ENCODE results near the gene ADGRD2.

The ADGRD2 gene

DNA sequence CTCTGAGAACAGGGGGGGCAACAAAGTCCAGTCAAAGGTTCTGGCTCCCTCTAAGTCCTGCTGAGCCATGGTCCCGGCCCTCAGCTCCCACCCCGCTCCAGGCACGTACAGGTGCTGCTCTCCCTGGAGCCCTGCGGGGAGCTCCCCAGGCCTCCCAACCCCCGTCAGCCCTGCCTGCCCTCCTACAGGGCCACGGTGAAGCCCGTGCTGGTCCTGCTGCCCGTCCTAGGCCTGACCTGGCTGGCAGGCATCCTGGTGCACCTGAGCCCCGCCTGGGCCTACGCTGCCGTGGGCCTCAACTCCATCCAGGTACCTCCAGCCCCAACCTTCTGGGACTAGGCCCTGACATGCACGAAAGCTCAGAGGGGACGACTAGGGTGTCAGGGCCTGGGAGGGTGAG lies 20.1 kb downstream of the ADGRD2 start:
- no peak for DNase-seq
- H2BK5ac ChIP-seq (ENCODE audit: low read length), result no peak overlapping the region
- no peaks in the 10 kb centered on the region for H3K27me3 ChIP-seq (ENCODE audit: insufficient read depth, low read length, poor library complexity)
- no peak overlapping the region for H4K5ac ChIP-seq (ENCODE audit: low read length)
- H3K4me3 ChIP-seq (ENCODE audit: low read length), result no peak overlapping the region
- no peaks in the 10 kb centered on the region for H3K79me2 ChIP-seq (ENCODE audit: control insufficient read depth, insufficient read depth, low read length)
- H3K4me1 ChIP-seq (ENCODE audit: control insufficient read depth, low read depth, low read length), result no peaks in the 10 kb centered on the region
- no peak overlapping the region for H3K9ac ChIP-seq (ENCODE audit: low read length)
- no peak overlapping the region for H2BK15ac ChIP-seq (replicated peaks; ENCODE audit: low read depth)
- no peak overlapping the region for H4K8ac ChIP-seq (ENCODE audit: low read depth, low read length)
- H2AK5ac ChIP-seq (ENCODE audit: low read length), result no peak overlapping the region
- no peak overlapping the region for H3K23ac ChIP-seq (ENCODE audit: low read length)
- no CpG with 5 or more reads among the region's 13 CpGs for WGBS (ENCODE audit: extremely low coverage, insufficient coverage, low lambda C conversion rate)
- no peak overlapping the region for H2BK120ac ChIP-seq (ENCODE audit: low read depth, low read length)
- no peak overlapping the region for H3K27ac ChIP-seq (ENCODE audit: low read depth, low read length)
- no peak overlapping the region for H3K18ac ChIP-seq (ENCODE audit: low read length)
- no peaks in the 10 kb centered on the region for H3K36me3 ChIP-seq (ENCODE audit: control insufficient read depth, insufficient read depth, low read length)
- H3K4ac ChIP-seq (ENCODE audit: low read depth, low read length), result no peak overlapping the region
- no peak overlapping the region for H3K4me2 ChIP-seq (ENCODE audit: low read length)
- H3K56ac ChIP-seq (ENCODE audit: low read length), result no peak overlapping the region
- H3K79me1 ChIP-seq (ENCODE audit: low read length), result no peaks in the 10 kb centered on the region

DNA sequence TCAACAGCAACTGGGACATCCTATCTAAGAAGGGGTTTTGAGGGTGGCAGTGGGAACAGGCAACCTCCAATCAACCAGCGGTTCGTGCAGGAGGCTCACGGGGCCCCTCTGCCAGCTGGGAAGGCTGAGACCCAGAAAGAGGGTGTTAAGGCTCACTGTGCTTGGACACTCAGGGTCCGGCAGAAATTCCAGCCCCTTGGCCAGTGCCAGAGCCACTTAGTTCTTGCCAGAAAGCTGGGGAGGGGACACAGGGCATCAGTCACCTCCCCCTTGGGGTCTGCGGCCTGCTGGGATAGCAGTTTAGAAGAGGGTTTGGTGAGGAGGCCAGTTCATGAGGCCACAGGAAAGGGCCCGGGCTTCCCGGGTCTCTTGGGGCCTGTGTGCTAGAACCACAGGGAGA lies 20.5 kb downstream of the ADGRD2 start:
- no peaks in the 10 kb centered on the region for H3K27me3 ChIP-seq (ENCODE audit: insufficient read depth, low read length, poor library complexity)
- no peak overlapping the region for H3K4me3 ChIP-seq (ENCODE audit: low read length)
- no peaks in the 10 kb centered on the region for H3K79me1 ChIP-seq (ENCODE audit: low read length)
- no peak overlapping the region for H3K18ac ChIP-seq (ENCODE audit: low read length)
- no peak overlapping the region for H3K4me2 ChIP-seq (ENCODE audit: low read length)
- no peaks in the 10 kb centered on the region for H3K4me1 ChIP-seq (ENCODE audit: control insufficient read depth, low read depth, low read length)
- H3K4ac ChIP-seq (ENCODE audit: low read depth, low read length), result no peak overlapping the region
- no CpG with 5 or more reads among the region's 7 CpGs for WGBS (ENCODE audit: extremely low coverage, insufficient coverage, low lambda C conversion rate)
- H2BK120ac ChIP-seq (ENCODE audit: low read depth, low read length), result no peak overlapping the region
- no peak overlapping the region for H4K5ac ChIP-seq (ENCODE audit: low read length)
- no peak overlapping the region for H3K9ac ChIP-seq (ENCODE audit: low read length)
- H3K56ac ChIP-seq (ENCODE audit: low read length), result no peak overlapping the region
- no peak overlapping the region for H2AK5ac ChIP-seq (ENCODE audit: low read length)
- H2BK5ac ChIP-seq (ENCODE audit: low read length), result no peak overlapping the region
- H3K36me3 ChIP-seq (ENCODE audit: control insufficient read depth, insufficient read depth, low read length), result no peaks in the 10 kb centered on the region
- DNase-seq, result no peak
- H2BK15ac ChIP-seq (replicated peaks; ENCODE audit: low read depth), result no peak overlapping the region
- no peak overlapping the region for H3K27ac ChIP-seq (ENCODE audit: low read depth, low read length)
- H3K23ac ChIP-seq (ENCODE audit: low read length), result no peak overlapping the region
- H3K79me2 ChIP-seq (ENCODE audit: control insufficient read depth, insufficient read depth, low read length), result no peaks in the 10 kb centered on the region
- H4K8ac ChIP-seq (ENCODE audit: low read depth, low read length), result no peak overlapping the region

DNA sequence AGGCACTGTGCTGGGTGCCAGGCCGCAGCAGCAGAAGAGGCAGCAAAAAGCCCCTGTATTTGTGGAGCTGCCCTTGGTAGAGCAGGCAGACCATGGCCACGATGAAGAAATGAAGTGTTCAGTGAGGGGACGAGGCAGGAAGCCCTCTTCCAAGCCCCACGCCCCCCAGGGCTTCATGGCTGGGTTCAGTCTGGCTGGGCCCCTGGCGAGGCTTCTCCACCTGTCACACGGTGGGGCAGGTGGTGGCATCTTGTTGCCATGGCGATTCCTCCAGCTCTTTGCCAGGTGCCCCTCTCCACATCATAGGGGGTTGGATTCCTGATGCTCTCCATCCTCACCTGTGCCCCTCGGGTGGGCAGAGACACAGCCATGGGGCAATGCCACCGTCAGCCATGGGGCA lies 21.5 kb downstream of the ADGRD2 start:
- Histone ChIP-seq H3K79me1 (ENCODE audit: low read length) (no peaks in the 10 kb centered on the region), H4K5ac (ENCODE audit: low read length) (no peak overlapping the region)
- DNase-seq, result no peak

DNA sequence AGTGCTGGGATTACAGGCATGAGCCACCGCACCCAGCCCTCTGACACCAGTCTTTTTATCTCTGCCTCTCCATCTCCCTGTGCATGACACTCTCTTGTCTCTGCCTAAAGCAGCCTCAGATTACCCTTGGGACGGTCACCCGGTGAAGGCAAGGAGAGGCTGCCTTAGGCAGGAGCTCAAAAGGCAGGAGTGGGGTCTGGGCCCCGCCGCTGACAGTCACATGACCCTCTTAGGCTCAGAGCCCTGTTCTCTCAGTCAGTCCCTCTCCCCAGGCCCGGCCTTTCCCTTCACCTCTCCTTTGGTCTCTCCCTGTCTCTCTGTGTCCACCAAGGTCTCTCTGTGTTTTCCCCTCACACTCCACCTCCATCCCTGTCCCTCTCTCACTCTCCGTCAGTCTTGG lies 22.5 kb downstream of the ADGRD2 start:
- H2AK5ac ChIP-seq (ENCODE audit: low read length), result no peak overlapping the region
- H3K4me3 ChIP-seq (ENCODE audit: low read length), result no peak overlapping the region
- H4K8ac ChIP-seq (ENCODE audit: low read depth, low read length), result no peak overlapping the region
- no peak overlapping the region for H3K4ac ChIP-seq (ENCODE audit: low read depth, low read length)
- H3K23ac ChIP-seq (ENCODE audit: low read length), result no peak overlapping the region
- H2BK120ac ChIP-seq (ENCODE audit: low read depth, low read length), result no peak overlapping the region
- no peaks in the 10 kb centered on the region for H3K79me2 ChIP-seq (ENCODE audit: control insufficient read depth, insufficient read depth, low read length)
- H3K27ac ChIP-seq (ENCODE audit: low read depth, low read length), result no peak overlapping the region
- peaks cover 2% of the 10 kb centered on the region for H3K4me1 ChIP-seq (ENCODE audit: control insufficient read depth, low read depth, low read length)
- no peaks in the 10 kb centered on the region for H3K36me3 ChIP-seq (ENCODE audit: control insufficient read depth, insufficient read depth, low read length)
- H4K5ac ChIP-seq (ENCODE audit: low read length), result no peak overlapping the region
- no peak overlapping the region for H3K9ac ChIP-seq (ENCODE audit: low read length)
- no peak overlapping the region for H2BK5ac ChIP-seq (ENCODE audit: low read length)
- H3K18ac ChIP-seq (ENCODE audit: low read length), result no peak overlapping the region
- no peaks in the 10 kb centered on the region for H3K27me3 ChIP-seq (ENCODE audit: insufficient read depth, low read length, poor library complexity)
- no peaks in the 10 kb centered on the region for H3K79me1 ChIP-seq (ENCODE audit: low read length)
- H3K4me2 ChIP-seq (ENCODE audit: low read length), result no peak overlapping the region
- WGBS (ENCODE audit: extremely low coverage, insufficient coverage, low lambda C conversion rate), result no CpG with 5 or more reads among the region's 7 CpGs
- no peak overlapping the region for H3K56ac ChIP-seq (ENCODE audit: low read length)
- no peak for DNase-seq
- no peak overlapping the region for H2BK15ac ChIP-seq (replicated peaks; ENCODE audit: low read depth)

More for the DNA sequence above, 21.5 kb downstream of the ADGRD2 start:
- Histone ChIP-seq H3K23ac (ENCODE audit: low read length) (no peak overlapping the region), H3K36me3 (ENCODE audit: control insufficient read depth, insufficient read depth, low read length) (no peaks in the 10 kb centered on the region), H3K79me2 (ENCODE audit: control insufficient read depth, insufficient read depth, low read length) (no peaks in the 10 kb centered on the region), H3K27ac (ENCODE audit: low read depth, low read length) (no peak overlapping the region), H2BK120ac (ENCODE audit: low read depth, low read length) (no peak overlapping the region), H4K8ac (ENCODE audit: low read depth, low read length) (no peak overlapping the region), H2BK5ac (ENCODE audit: low read length) (no peak overlapping the region), H3K9ac (ENCODE audit: low read length) (no peak overlapping the region), H3K4me3 (ENCODE audit: low read length) (no peak overlapping the region), H3K4ac (ENCODE audit: low read depth, low read length) (no peak overlapping the region), H3K18ac (ENCODE audit: low read length) (no peak overlapping the region), H3K27me3 (ENCODE audit: insufficient read depth, low read length, poor library complexity) (no peaks in the 10 kb centered on the region), H3K4me2 (ENCODE audit: low read length) (no peak overlapping the region), H3K56ac (ENCODE audit: low read length) (no peak overlapping the region), H3K4me1 (ENCODE audit: control insufficient read depth, low read depth, low read length) (no peaks in the 10 kb centered on the region), H2BK15ac (replicated peaks; ENCODE audit: low read depth) (no peak overlapping the region), H2AK5ac (ENCODE audit: low read length) (no peak overlapping the region)
- no CpG with 5 or more reads among the region's 9 CpGs for WGBS (ENCODE audit: extremely low coverage, insufficient coverage, low lambda C conversion rate)

DNA sequence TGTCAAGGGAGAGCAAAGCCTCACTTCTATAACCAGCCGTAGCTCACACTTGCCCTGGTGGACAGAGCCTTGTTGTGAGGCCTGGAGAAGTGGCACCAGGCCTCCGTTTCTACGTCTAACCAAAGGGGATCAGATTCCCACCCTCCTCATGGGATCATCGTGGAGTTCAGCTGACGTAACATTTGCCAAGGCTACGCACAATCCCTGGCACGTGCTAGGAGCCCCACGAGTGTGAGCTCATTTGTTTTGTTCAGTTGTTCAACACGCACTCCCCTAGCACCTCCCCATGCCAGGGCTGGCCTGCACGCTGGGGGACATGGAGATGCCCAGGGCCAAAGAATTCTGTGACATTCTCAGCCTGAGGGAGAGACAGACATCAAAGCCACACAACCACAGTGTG lies 23.1 kb downstream of the ADGRD2 start:
- Histone ChIP-seq H3K27ac (ENCODE audit: low read depth, low read length) (no peak overlapping the region), H3K27me3 (ENCODE audit: insufficient read depth, low read length, poor library complexity) (no peaks in the 10 kb centered on the region)
- no CpG with 5 or more reads among the region's 10 CpGs for WGBS (ENCODE audit: extremely low coverage, insufficient coverage, low lambda C conversion rate)

DNA sequence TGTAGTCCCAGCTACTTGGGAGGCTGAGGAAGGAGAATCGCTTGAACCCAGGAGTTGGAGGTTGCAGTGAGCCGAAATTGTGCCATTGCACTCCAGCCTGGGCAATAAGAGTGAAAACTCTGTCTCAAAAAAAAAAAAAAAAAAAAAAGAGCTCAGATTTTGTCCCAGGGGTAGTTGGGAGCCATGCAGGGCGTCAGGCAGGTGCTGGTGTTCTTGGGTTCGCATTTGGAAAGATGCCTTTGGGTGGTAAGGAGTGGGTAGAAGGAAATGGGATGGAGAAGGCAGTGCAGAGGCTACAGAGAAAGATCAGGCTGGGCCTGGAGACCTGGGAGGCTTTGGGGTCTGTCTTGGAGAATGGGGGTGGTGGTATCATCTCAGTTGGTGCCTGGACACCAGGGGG lies 23.9 kb downstream of the ADGRD2 start:
- H3K27me3 ChIP-seq (ENCODE audit: insufficient read depth, low read length, poor library complexity), result no peaks in the 10 kb centered on the region
- H3K18ac ChIP-seq (ENCODE audit: low read length), result no peak overlapping the region
- H3K4me2 ChIP-seq (ENCODE audit: low read length), result no peak overlapping the region
- no peak overlapping the region for H2AK5ac ChIP-seq (ENCODE audit: low read length)
- no peaks in the 10 kb centered on the region for H3K36me3 ChIP-seq (ENCODE audit: control insufficient read depth, insufficient read depth, low read length)
- no peak overlapping the region for H2BK120ac ChIP-seq (ENCODE audit: low read depth, low read length)
- no peak overlapping the region for H2BK15ac ChIP-seq (replicated peaks; ENCODE audit: low read depth)
- no peak overlapping the region for H3K23ac ChIP-seq (ENCODE audit: low read length)
- no peak overlapping the region for H3K27ac ChIP-seq (ENCODE audit: low read depth, low read length)
- DNase-seq, result no peak
- no peaks in the 10 kb centered on the region for H3K79me1 ChIP-seq (ENCODE audit: low read length)
- WGBS (ENCODE audit: extremely low coverage, insufficient coverage, low lambda C conversion rate), result no CpG with 5 or more reads among the region's 4 CpGs
- no peak overlapping the region for H3K9ac ChIP-seq (ENCODE audit: low read length)
- no peak overlapping the region for H4K5ac ChIP-seq (ENCODE audit: low read length)
- no peak overlapping the region for H3K4ac ChIP-seq (ENCODE audit: low read depth, low read length)
- H3K79me2 ChIP-seq (ENCODE audit: control insufficient read depth, insufficient read depth, low read length), result no peaks in the 10 kb centered on the region
- no peak overlapping the region for H3K4me3 ChIP-seq (ENCODE audit: low read length)
- no peak overlapping the region for H3K56ac ChIP-seq (ENCODE audit: low read length)
- no peak overlapping the region for H4K8ac ChIP-seq (ENCODE audit: low read depth, low read length)
- peaks cover 2% of the 10 kb centered on the region for H3K4me1 ChIP-seq (ENCODE audit: control insufficient read depth, low read depth, low read length)
- no peak overlapping the region for H2BK5ac ChIP-seq (ENCODE audit: low read length)

More for the DNA sequence above, 23.1 kb downstream of the ADGRD2 start:
- no peak overlapping the region for H3K9ac ChIP-seq (ENCODE audit: low read length)
- H3K18ac ChIP-seq (ENCODE audit: low read length), result no peak overlapping the region
- no peaks in the 10 kb centered on the region for H3K79me2 ChIP-seq (ENCODE audit: control insufficient read depth, insufficient read depth, low read length)
- no peak overlapping the region for H2BK15ac ChIP-seq (replicated peaks; ENCODE audit: low read depth)
- H3K56ac ChIP-seq (ENCODE audit: low read length), result no peak overlapping the region
- no peak overlapping the region for H2BK120ac ChIP-seq (ENCODE audit: low read depth, low read length)
- H3K4ac ChIP-seq (ENCODE audit: low read depth, low read length), result no peak overlapping the region
- no peak overlapping the region for H2AK5ac ChIP-seq (ENCODE audit: low read length)
- H3K23ac ChIP-seq (ENCODE audit: low read length), result no peak overlapping the region
- no peak overlapping the region for H3K4me2 ChIP-seq (ENCODE audit: low read length)
- no peaks in the 10 kb centered on the region for H3K79me1 ChIP-seq (ENCODE audit: low read length)
- peaks cover 2% of the 10 kb centered on the region for H3K4me1 ChIP-seq (ENCODE audit: control insufficient read depth, low read depth, low read length)
- no peak overlapping the region for H2BK5ac ChIP-seq (ENCODE audit: low read length)
- H3K36me3 ChIP-seq (ENCODE audit: control insufficient read depth, insufficient read depth, low read length), result no peaks in the 10 kb centered on the region
- no peak overlapping the region for H4K5ac ChIP-seq (ENCODE audit: low read length)
- H3K4me3 ChIP-seq (ENCODE audit: low read length), result no peak overlapping the region
- H4K8ac ChIP-seq (ENCODE audit: low read depth, low read length), result no peak overlapping the region
- DNase-seq, result no peak

Data from mesendoderm (in vitro differentiated cells).